H9 (cell line): Measurements from ENCODE around the gene NUDT8. TPM values are rescaled to one million over a fixed set of nuclear protein-coding genes. Genes with fewer than 3 reads are reported as not detected.

Experiments
- DNase-seq: peaks from one replicate; pipeline ENCODE4 v3.0.0-alpha.2; 2017
- H2AFZ ChIP-seq: one replicate; pipeline ENCODE4 v1.6.1; 2013; ENCODE audit warnings: mild to moderate bottlenecking, low read length, control low read depth, moderate library complexity
- H2AK5ac ChIP-seq: 2 replicates; pipeline ENCODE4 v1.6.1; 2013; ENCODE audit warnings: low read length, control low read depth, mixed read lengths; ENCODE audit not compliant: insufficient read length
- H2BK120ac ChIP-seq: one replicate; pipeline ENCODE4 v1.6.1; 2013; ENCODE audit warnings: low read depth, mild to moderate bottlenecking, low read length, control low read depth, inconsistent platforms; ENCODE audit not compliant: poor library complexity, severe bottlenecking
- H2BK12ac ChIP-seq: 2 replicates; pipeline ENCODE4 v1.6.1; 2013; ENCODE audit warnings: low read length, control low read depth, mixed read lengths, low read depth; ENCODE audit not compliant: insufficient read length
- H2BK15ac ChIP-seq: 2 replicates; pipeline ENCODE4 v1.6.1; 2013; ENCODE audit warnings: low read depth, low read length, control low read depth
- H2BK20ac ChIP-seq: one replicate; pipeline ENCODE4 v1.6.1; 2013; ENCODE audit warnings: low read depth, mild to moderate bottlenecking, low read length, control low read depth, inconsistent platforms; ENCODE audit not compliant: poor library complexity, severe bottlenecking
- H2BK5ac ChIP-seq: 2 replicates; pipeline ENCODE4 v1.6.1; 2013; ENCODE audit warnings: low read length, control low read depth, mixed read lengths; ENCODE audit not compliant: insufficient read length
- H3K14ac ChIP-seq: 2 replicates; pipeline ENCODE4 v1.6.1; 2013; ENCODE audit warnings: low read length, control low read depth; ENCODE audit not compliant: insufficient read depth
- H3K18ac ChIP-seq: 2 replicates; pipeline ENCODE4 v1.6.1; 2013; ENCODE audit warnings: low read depth, mild to moderate bottlenecking, mixed read lengths, low read length, control low read depth; ENCODE audit not compliant: insufficient read length
- H3K23ac ChIP-seq: 2 replicates; pipeline ENCODE4 v1.6.1; 2013; ENCODE audit warnings: low read length, control low read depth, mixed read lengths, low read depth; ENCODE audit not compliant: insufficient read length
- H3K23me2 ChIP-seq: 2 replicates; pipeline ENCODE4 v1.6.1; 2013; ENCODE audit warnings: low read depth, mild to moderate bottlenecking, mixed read lengths, low read length, control low read depth; ENCODE audit not compliant: insufficient read length, poor library complexity, severe bottlenecking
- H3K27ac ChIP-seq: 2 replicates; pipeline ENCODE4 v1.5.1; 2013; ENCODE audit warnings: low read length, control low read depth, mixed read lengths, low read depth; ENCODE audit not compliant: insufficient read length
- H3K27me3 ChIP-seq: 2 replicates; pipeline ENCODE4 v1.6.1; 2013; ENCODE audit warnings: low read length, control low read depth, inconsistent platforms; ENCODE audit not compliant: insufficient read depth
- H3K4ac ChIP-seq: 2 replicates; pipeline ENCODE4 v1.6.1; 2013; ENCODE audit warnings: low read depth, mild to moderate bottlenecking, control low read depth, inconsistent platforms, low read length, moderate library complexity
- H3K4me1 ChIP-seq: 2 replicates; pipeline ENCODE4 v1.6.1; 2013; ENCODE audit warnings: low read length, control low read depth, inconsistent platforms; ENCODE audit not compliant: insufficient read depth
- H3K4me2 ChIP-seq: 2 replicates; pipeline ENCODE4 v1.6.1; 2013; ENCODE audit warnings: low read length, control low read depth, mixed read lengths; ENCODE audit not compliant: insufficient read length, insufficient read depth
- H3K56ac ChIP-seq: 2 replicates; pipeline ENCODE4 v1.6.1; 2013; ENCODE audit warnings: low read depth, mild to moderate bottlenecking, mixed read lengths, low read length, control low read depth; ENCODE audit not compliant: insufficient read length
- H3K79me1 ChIP-seq: 2 replicates; pipeline ENCODE4 v1.6.1; 2013; ENCODE audit warnings: low read depth, mild to moderate bottlenecking, moderate library complexity, low read length, control low read depth, inconsistent platforms; ENCODE audit not compliant: insufficient read depth, poor library complexity, severe bottlenecking
- H3K79me2 ChIP-seq: 2 replicates; pipeline ENCODE4 v1.6.1; 2013; ENCODE audit warnings: low read length, control low read depth, inconsistent platforms; ENCODE audit not compliant: insufficient read depth
- H3K9ac ChIP-seq: 2 replicates; pipeline ENCODE4 v1.6.1; 2013; ENCODE audit warnings: low read length, control low read depth, mixed read lengths; ENCODE audit not compliant: insufficient read length; ENCODE audit errors: extremely low read depth
- H3K9me3 ChIP-seq: one replicate; pipeline ENCODE4 v1.6.1; 2013; ENCODE audit warnings: low read depth, low read length, inconsistent platforms; ENCODE audit not compliant: control insufficient read depth
- H3T11ph ChIP-seq: one replicate; pipeline ENCODE4 v1.6.1; 2013; ENCODE audit warnings: mild to moderate bottlenecking, low read length, control low read depth, inconsistent platforms
- H4K20me1 ChIP-seq: one replicate; pipeline ENCODE4 v1.6.1; 2013; ENCODE audit not compliant: control insufficient read depth, insufficient read length, insufficient read depth
- H4K5ac ChIP-seq: 2 replicates; pipeline ENCODE4 v1.6.1; 2013; ENCODE audit warnings: low read depth, mild to moderate bottlenecking, mixed read lengths, low read length, control low read depth; ENCODE audit not compliant: insufficient read length
- H4K8ac ChIP-seq: replicated peaks from 2 replicates; pipeline ENCODE4 v1.6.1; 2013; ENCODE audit warnings: low read length, control low read depth, mixed read lengths, low read depth; ENCODE audit not compliant: insufficient read length
- H4K91ac ChIP-seq: 2 replicates; pipeline ENCODE4 v1.6.1; 2013; ENCODE audit warnings: low read depth, mild to moderate bottlenecking, moderate library complexity, mixed read lengths, low read length, control low read depth; ENCODE audit not compliant: insufficient read length
- H3K27ac Mint-ChIP-seq, 3 experiments: 2 replicates in 2 of 3; 3 replicates in 1 of 3; pipeline ENCODE4 v1.8.0; 2020 to 2021; ENCODE audit warnings: mixed read lengths in 3 of 3, mild to moderate bottlenecking in 1 of 3, moderate library complexity in 1 of 3
- H3K27me3 Mint-ChIP-seq: 2 replicates; pipeline ENCODE4 v1.8.0; 2021; ENCODE audit warnings: low read depth, mild to moderate bottlenecking, moderate library complexity, mixed read lengths
- H3K36me3 Mint-ChIP-seq, 3 experiments: 2 replicates in 2 of 3; 3 replicates in 1 of 3; pipeline ENCODE4 v1.8.0; 2020 to 2021; ENCODE audit warnings: low read depth in 3 of 3, mixed read lengths in 3 of 3; ENCODE audit not compliant: insufficient read depth in 1 of 3
- H3K4me1 Mint-ChIP-seq, 2 experiments: 2 replicates each; pipeline ENCODE4 v1.8.0; 2020; ENCODE audit warnings: mixed read lengths in 2 of 2
- H3K4me3 Mint-ChIP-seq, 2 experiments: 2 replicates in 1 of 2; 3 replicates in 1 of 2; pipeline ENCODE4 v1.8.0; 2020 to 2021; ENCODE audit warnings: mild to moderate bottlenecking in 2 of 2, mixed read lengths in 2 of 2, moderate library complexity in 1 of 2
- H3K9me3 Mint-ChIP-seq, 2 experiments: 2 replicates in 1 of 2; 3 replicates in 1 of 2; pipeline ENCODE4 v1.8.0; 2020; ENCODE audit warnings: mild to moderate bottlenecking in 2 of 2, mixed read lengths in 2 of 2, moderate library complexity in 1 of 2
- WGBS: extraction: QIAGEN DNeasy Blood & Tissue Kit; methylation state at CpG from one replicate; pipeline ENCODE4 v1.1.7; 2013; ENCODE audit warnings: missing lambda C conversion rate, low lambda C conversion rate, mixed read lengths; ENCODE audit not compliant: insufficient read length; ENCODE audit errors: extremely low coverage; 5-methylcytosine and 5-hydroxymethylcytosine counted together
- total RNA-seq: library from RNA; stranded (reverse); gene quantifications from 2 replicates; pipeline ENCODE4 v1.2.1, GENCODE V29; 2021
- TF ChIP-seq, protein P1 (sequence below): fragments of 200-600 bp; sonication (generic); conservative IDR thresholded peaks from 3 replicates; pipeline ENCODE4 v1.8.0; 2021; ENCODE audit warnings: antibody characterized with exemption, mild to moderate bottlenecking

The NUDT8 gene
- total RNA-seq, 1 experiment from 2014 or later: 6.5 TPM

DNA sequence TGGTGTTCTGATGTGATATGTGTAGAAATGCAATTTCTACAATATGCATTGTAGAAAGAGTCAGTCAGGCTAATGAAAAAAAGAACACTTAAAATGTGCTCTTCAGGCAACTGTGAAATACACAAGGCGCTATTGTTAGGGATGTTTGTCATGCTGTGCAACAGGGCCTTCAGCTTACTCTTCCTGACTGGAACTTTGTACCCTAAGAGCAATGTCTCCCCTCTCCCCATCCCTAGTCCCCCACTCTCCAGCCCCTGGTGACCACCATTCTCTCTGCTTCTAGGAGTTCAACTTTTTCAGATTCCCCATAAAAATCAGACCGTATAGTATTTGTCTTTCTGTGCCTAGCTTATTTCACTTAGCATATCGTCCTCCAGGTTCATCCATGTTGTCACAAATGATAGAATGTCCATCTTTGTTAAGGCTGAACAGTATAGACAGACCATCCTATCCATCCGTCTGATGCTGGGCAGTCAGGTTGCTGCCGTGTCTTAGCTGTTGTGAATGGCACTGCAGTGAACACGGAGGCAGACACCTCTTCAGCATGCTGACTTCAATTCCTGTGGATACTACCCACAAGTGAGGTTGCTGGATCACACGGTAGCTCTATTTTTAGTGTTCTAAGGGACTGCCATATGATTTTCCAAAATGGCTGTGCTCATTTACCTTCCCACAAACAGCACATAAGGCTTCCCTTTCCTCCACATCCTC is 12.3 kb downstream of the NUDT8 start:
- Histone ChIP-seq H3K4me2 (peak overlapping the region; percentile 20), H3K14ac (no peak overlapping the region), H3K18ac (no peak overlapping the region), H4K20me1 (no peaks in the 10 kb centered on the region), H2BK12ac (no peak overlapping the region), H2BK20ac (no peak overlapping the region), H3T11ph (no peak overlapping the region), H4K8ac (no peak overlapping the region), H3K9ac (no peak overlapping the region), H3K23me2 (peaks cover 2% of the 10 kb centered on the region), H3K4ac (no peak overlapping the region), H4K91ac (no peak overlapping the region), H3K27ac (no peak overlapping the region), H2AFZ (no peak overlapping the region), H3K79me2 (no peaks in the 10 kb centered on the region), H3K4me1 (peaks cover 7% of the 10 kb centered on the region; the same call in 1 of the 2 replicates), H3K56ac (no peak overlapping the region), H2BK5ac (no peak overlapping the region), H2AK5ac (no peak overlapping the region), H3K79me1 (no peaks in the 10 kb centered on the region), H3K23ac (no peak overlapping the region), H3K27me3 (peaks cover 3% of the 10 kb centered on the region; the same call in 1 of the 2 replicates), H4K5ac (no peak overlapping the region), H2BK120ac (no peak overlapping the region), H2BK15ac (no peak overlapping the region), H3K9me3 (no peaks in the 10 kb centered on the region)
- no CpG with 5 or more reads among the region's 7 CpGs for WGBS
- peaks cover 0 to 6% of the 10 kb centered on the region in 2 experiments; a peak in 2 of 5 replicates for H3K9me3 Mint-ChIP-seq
- peaks cover 44 to 58% of the 10 kb centered on the region in 2 experiments for H3K4me1 Mint-ChIP-seq
- H3K4me3 Mint-ChIP-seq: peak overlapping the region in 1 of 2 experiments; percentile 64; a peak in 4 of 5 replicates
- H3K27ac Mint-ChIP-seq: no peak overlapping the region
- H3K36me3 Mint-ChIP-seq: peaks cover 2 to 14% (median 8%) of the 10 kb centered on the region in 3 experiments
- TF ChIP-seq, protein P1, sequence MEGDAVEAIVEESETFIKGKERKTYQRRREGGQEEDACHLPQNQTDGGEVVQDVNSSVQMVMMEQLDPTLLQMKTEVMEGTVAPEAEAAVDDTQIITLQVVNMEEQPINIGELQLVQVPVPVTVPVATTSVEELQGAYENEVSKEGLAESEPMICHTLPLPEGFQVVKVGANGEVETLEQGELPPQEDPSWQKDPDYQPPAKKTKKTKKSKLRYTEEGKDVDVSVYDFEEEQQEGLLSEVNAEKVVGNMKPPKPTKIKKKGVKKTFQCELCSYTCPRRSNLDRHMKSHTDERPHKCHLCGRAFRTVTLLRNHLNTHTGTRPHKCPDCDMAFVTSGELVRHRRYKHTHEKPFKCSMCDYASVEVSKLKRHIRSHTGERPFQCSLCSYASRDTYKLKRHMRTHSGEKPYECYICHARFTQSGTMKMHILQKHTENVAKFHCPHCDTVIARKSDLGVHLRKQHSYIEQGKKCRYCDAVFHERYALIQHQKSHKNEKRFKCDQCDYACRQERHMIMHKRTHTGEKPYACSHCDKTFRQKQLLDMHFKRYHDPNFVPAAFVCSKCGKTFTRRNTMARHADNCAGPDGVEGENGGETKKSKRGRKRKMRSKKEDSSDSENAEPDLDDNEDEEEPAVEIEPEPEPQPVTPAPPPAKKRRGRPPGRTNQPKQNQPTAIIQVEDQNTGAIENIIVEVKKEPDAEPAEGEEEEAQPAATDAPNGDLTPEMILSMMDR: no peak
- H3K27me3 Mint-ChIP-seq: peaks cover 40% of the 10 kb centered on the region
- peak; percentile 29 for DNase-seq
